HL-60/S4 (cell line): ENCODE data around the gene ANGPTL2.
"Not testable (repeated sequence)": the region's sequence is repeated elsewhere in the genome, so short reads cannot be mapped to it uniquely, and the experiment has no call there.

Source experiments
- in situ Hi-C: fragments of 300-500 bp; cut with MboI; formaldehyde crosslinking; loops from 2 replicates; pipeline ENCODE4 v1.14.3; 2022; ENCODE audit warnings: low sequenced_read_pairs

The ANGPTL2 gene, protein sequence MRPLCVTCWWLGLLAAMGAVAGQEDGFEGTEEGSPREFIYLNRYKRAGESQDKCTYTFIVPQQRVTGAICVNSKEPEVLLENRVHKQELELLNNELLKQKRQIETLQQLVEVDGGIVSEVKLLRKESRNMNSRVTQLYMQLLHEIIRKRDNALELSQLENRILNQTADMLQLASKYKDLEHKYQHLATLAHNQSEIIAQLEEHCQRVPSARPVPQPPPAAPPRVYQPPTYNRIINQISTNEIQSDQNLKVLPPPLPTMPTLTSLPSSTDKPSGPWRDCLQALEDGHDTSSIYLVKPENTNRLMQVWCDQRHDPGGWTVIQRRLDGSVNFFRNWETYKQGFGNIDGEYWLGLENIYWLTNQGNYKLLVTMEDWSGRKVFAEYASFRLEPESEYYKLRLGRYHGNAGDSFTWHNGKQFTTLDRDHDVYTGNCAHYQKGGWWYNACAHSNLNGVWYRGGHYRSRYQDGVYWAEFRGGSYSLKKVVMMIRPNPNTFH

DNA sequence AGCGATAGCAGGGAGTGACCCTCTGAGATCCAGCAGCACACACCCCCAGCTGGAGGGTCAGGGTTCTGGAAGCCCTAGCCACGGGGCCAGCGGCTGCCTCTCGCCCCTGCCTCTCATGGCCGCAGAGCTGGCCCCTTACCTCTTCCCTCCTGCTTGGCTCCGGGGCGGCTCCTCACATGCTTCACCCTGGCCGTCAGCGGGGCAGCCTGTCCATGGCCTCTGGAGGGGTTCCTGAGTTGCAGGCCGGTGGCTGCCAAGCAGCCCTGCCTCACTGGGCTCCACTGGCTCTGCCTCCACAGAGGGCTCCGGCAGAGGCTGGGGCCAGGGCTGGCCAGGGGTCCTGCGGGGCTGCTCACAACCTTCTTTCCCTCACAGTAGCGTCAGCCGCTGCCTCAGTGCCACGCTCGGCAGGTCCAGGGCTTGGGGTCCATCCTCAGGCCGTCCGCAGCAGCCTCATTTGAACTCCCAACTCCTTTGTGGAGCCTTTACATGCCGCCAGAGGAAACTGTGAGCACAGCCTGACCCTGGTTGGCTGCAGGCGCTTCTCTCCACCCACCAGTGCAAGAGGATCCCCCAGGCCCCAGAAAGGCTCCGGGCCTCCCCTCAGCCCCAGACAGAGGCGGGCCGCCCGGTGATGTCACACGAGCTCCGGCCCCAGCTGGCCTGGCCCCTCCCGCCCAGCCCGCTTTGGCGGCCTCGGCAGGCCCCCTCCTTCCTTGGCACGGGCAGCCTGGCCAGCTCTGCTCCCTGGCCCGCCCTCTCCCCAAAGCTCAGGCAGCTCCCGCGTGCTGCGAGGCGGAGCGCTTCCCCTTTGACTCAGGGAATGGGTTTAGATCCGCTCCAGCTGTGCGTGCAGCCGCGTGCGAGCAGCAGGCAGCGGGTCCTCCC, at the start of gene ANGPTL2:
Gene ANGPTL2 (minus strand): TSS at position 460 of the 888 bp plus-strand sequence. CDS start 13,904 bp downstream, outside the sequence.
- in situ Hi-C loops, result no loop called here

DNA sequence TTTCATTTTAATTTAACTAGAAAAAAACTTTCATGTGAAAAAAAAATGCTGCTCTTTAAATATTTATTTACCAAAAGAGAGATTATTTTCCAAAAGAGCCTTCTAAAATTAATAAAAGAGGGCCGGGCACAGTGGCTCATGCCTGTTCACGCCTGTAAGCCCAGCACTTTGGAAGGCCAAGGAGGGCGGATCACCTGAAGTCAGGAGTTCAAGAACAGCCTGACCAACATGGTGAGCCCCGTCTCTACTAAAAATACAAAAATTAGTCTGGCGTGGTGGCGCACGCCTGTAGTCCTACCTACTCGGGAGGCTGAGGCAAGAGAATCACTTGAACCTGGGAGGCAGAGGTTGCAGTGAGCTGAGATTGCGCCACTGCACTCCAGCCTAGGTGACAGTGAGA, 48.9 kb upstream of the ANGPTL2 start:
- in situ Hi-C loops, result not testable (repeated sequence)

DNA sequence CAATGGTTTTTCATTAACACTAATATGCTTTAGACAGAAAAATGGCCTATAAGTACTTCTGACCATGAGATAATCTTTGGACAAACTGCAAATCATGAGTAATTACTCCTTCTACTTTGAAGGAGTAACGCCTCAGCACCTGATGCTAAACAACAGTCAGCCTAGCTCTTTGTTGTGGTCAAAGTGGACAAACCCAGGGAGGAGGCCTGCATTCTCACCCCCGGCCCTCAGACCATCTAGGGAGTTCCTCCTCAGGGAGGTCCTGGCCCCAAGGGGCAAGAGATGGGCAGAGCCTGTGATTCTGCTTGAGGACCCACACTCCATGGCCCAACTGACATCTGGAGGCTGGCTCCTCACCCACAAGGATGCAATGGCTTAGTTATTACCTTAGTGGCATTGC, 48.2 kb upstream of the ANGPTL2 start:
- in situ Hi-C loops, result no loop called here

DNA sequence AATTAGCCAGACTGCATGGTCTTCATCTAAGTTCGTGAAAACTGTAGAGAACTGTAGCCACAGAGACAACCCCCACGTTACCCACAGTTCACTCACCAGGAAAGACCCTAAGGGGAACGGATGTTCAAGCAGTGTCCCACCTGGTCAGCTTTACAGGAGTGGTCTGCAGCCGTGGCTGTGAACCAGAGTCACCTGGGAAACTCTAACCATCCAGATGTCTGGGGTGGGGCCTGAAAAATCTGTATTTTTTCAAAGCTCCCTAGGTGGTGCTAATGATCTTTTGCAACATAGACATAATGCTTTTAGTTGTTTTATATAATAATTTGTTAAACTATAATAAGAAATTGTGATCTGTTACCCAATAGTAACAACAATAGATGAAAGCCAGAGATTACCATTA, 47.7 kb upstream of the ANGPTL2 start:
- in situ Hi-C loops, result no loop called here

DNA sequence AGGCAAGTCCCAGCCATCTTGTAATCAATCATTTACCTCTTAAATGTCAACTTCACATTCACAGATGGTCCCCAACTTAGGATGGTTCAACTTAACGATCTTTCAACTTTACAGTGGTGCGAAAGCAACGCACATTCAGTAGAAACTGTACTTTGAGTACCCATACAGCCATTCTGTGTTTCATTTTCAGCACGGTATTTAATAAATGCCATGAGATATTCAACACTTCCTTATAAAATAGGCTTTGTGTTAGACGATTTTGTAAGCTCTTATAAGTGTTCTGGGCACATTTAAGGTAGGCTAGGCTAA, 47.1 kb upstream of the ANGPTL2 start:
- in situ Hi-C loops, result no loop called here

DNA sequence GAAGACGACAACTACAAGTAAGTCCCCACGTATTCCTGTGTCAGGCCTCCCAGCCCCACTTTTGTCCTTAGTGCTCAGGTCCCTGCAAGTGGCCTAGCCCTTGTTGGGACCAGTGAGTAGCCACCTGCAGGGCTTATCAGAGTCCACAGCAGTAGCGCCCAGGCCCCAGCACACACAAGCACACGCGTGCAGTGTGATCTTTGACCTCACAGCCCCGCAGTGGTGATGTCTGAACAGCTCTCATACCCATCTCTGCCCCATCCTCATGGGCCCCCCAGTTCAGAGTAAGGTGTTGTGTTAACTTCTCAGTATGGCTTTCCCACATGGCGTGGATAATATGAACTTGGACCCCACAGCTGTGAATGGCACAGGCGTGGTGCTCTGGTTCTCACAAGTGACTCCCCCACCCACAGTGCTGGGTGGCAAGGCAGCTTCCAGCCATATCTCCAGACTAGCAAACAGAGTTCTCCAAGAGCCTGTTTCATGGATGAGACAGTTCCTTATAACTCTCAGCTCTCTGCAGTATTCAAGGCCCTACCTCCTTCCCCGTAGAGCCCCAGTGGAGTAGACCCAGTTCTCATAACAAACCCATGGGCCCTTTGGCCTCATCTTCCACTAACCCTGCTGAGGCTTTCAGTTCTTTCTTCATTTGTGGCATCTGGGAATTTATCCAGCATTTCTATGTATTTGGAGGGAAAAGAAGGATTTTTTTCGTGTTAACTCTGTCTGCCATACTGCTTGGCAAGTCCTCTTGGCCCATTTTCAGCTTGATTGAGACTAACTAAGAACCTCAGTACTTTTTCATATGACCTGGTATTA, 46.5 kb upstream of the ANGPTL2 start:
- in situ Hi-C loops, result no loop called here

DNA sequence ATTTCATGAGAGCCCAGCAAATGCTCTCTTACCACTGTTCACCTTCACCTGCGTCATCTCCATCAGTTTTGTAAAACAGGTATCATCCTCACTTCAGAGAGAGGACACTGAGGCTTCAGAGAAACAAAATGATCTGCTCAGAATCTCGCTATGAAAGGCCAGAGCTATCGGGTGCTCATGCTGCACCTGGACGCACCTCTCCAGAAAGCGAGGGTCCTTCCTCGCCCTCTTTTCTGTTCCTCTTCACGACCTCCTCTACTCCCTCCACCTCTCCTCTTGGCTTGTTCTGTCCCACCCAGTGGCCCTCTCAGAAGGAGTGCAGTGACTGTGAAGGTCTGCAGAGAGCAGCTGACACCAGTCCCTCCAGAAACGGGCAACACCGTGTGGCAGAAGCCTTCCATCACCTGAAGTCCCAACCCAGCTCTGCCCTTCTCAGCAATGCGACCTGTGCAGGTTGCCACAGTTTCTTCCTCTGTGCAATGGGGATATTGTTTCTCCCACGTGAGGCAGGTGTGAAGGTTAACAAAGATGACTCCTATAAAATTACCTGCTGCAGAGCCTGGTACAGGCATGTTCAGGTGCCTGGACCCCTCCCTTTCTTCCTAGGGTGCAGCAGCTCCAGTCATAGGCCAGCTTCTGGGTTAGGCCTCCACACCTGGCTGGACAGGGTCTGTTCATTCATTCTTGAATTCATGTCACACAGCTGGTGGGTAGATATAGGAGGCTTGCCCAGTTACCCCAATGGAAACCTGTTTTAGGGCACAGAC, 45.3 kb upstream of the ANGPTL2 start:
- in situ Hi-C loops, result no loop called here

DNA sequence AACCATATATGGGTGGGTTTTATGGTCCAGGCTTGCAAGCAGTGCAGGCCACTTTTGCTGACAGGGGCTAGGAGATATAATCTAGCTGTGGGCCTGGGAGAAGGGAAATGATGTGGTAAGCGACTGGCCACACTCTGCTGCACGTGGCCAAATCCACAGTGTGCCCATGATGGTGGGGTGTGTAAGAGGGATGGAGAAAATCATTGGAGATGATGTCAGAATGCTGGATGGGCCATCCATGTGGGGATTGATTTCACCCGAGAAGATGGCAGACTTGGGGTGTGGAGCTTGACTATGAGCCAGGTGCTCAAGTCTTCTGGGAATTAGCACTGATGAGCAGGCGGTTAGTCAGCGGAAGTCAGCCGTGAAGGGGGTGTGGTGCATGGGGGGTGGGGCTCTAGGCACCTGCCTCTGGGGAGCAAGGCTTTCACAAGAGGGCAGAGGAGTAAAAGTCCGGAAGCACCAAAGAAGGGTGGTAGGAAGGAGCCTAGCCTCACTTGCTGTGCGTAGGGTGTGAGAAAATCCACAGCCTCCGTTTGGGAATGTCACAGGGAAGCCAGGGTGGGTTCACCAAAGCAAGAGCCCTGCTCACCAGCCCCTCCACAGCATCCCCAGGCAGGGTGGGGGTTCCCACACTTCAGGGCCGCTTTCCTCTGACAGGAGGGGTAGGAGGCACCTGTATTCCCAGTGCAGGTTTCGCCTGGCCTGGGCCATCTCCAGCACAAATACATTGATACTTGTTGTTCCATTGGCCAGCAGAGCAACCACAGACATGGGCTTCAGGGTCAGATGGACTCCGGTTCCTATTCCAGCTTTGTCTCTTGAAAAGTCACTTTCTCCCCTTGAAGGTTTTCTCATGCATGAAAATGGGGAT, 44.5 kb upstream of the ANGPTL2 start:
- in situ Hi-C loops, result no loop called here

DNA sequence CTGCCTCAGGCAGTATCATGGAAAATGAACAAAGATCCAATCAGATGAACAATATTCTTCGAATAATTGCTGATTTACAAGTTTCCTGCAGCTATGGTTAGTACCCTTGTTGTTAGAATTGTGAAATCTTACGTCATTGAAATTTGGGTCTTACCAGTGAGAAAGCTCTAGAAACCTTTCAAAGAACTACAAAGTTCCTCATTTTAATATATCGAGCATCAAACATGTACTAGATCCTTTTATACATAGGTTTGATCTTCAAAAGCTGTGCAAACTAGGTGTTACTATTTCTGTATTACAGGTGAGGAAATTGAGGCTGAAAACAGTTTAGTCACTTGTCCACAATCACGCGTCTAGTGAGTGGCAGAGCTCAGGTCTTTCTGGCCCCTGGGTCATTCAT, 43.7 kb upstream of the ANGPTL2 start:
- in situ Hi-C loops, result no loop called here

DNA sequence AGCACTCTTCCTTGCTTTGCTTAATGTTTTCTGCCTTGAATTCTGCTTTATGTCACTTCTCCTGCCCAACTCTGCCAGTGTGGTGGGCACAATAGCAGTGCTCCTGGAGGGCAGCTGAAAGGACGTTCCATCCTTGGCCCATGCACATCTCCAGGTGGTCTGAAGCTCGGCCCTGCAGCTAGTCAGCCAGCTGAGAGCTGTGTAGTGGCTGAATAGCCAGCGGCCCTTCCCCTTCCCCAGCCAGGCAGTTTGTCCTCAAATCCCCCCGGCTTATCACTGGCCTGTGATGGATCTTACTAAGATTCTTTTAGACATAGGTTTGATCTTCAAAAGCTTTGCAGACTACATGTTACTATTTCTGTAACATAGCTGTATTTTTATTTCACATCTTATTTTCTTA, 42.7 kb upstream of the ANGPTL2 start:
- in situ Hi-C loops, result no loop called here

DNA sequence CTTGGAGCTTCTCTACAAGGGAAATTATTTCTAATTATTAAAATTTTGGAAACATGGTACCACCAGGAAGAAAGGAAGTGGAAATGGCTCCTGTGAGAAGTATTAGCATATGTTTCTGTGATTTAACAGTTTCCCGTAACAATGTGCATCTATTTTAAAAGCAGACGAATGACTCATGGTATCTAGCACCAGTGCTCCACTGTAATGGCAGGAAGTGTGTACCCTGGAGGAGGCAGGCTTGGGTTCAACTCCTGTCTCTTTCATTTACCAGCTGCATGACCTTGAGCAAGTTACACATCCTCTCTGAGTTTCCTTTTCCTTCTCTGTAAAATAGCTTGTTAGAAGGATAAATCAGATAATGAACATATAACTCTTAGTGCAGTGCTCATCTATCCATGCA, 41.0 kb upstream of the ANGPTL2 start:
- in situ Hi-C loops, result no loop called here

DNA sequence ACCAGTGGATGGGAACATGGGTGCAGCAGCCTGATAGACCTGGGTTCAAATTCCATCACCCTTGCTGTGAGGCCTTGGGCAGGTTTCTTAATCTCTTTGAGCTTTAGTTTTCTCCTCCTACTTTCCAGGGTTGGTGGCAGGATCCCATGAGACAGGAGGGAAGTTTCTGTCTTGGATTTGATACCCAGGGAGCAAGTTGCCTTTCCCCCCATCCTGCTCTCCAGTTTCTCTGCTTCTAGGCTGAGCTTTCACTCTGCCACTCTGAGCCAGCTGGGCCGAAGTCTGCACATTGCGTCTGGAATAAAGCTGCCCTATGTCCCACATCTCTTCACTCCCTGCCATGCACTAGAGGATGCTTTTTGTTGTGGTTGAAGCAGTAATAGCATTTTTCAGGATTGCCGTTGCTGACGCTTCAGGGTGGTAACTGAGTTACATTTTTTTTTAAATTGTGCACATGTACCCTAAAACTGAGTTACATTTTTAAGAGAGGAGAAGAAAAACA, 40.5 kb upstream of the ANGPTL2 start:
- in situ Hi-C loops, result no loop called here

DNA sequence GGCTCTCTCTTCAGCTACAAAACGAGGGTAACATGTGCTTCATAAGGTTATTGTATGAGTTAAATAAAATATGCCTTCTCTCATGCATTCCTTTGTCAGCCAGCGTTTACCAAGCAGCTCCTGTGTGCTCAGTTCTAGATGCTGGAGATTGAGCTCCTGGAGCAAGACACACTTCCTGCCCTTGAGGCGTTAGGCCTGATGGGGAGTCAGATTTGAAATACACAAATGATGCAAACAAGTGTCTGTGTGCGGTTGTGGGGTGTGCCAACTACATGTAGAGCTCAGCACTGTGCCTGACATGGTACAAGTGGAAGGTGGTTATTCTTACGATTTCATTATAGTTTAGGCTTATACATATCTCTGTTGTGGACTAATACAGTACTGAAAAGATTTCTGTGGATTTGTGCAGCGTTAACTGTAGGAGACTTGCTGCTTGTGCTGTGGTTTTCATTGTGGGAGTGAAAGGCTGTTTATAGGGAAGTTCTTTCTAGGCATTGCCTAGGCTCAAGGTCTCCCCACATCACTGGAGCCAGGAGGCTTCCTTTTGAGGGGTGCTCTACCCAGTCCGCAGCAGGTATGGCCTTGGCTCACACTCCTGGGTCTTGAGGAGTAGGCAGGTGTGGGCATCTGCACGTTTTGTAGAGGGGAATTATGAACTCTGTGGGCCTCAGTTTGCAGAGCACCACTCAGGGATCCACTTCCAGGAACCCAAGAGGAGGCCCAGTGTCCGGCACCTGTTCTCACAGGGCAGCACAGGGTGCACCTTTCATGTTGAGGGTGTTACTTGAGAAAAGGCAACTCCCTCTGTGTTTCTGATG, 39.8 kb upstream of the ANGPTL2 start:
- in situ Hi-C loops, result no loop called here

DNA sequence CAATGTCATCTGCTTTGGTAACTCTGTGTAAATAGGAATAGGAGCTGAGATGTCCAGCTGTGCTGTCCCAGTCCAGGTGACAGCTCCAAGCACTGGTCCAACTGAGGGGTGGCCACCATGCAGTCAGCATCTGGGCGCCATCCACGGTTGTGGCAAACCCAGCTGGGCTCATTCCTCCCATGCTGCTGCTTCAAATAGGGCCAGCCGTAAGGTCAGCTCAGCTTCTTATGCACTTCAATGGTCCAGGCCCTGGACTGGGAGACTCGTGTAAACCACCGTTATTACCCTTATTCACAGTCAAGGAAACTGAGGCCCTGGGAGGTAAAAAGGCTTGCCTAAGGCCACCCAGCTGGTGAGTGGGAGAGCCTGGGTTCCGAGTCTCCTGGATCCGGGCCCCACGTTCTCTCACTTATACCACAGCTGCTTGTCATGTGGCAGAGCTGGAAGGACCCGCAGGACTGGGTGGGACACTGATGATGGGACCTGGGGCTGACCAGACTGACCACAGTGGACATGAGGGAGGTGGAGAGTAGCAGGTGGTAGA, 38.7 kb upstream of the ANGPTL2 start:
- in situ Hi-C loops, result no loop called here

DNA sequence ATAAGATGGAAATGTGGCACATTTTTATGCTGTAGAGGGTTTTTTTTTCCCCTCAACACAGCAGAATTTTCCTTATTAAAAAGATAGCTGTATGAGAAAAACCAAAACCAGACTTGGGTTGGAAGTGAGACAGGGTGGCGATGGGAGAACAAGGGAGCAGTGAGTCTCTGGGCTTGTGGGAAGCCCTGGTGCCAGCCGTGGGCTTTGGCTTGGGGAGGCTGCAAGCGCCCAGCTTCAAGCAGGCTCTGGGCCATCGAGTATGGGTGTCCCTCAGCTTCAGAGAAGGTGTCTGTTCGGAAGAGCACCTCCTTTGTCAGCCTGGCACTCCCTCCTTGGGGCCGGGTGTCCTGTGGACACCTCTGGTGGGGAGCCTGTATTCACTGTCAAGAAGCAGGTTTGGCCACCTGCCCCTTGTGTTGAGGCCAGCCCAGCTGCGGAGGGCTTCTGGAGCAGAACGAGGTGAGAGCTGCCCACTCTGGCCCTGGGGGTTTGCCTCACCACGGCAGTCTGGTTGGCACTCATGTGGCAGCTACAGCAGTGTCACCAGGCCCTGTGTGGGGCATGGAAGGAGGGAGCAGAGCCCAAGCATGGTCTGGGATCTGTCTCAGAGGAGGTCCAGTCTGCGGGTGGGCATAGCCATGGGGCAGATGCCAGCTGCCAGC, 37.6 kb upstream of the ANGPTL2 start:
- in situ Hi-C loops, result no loop called here

DNA sequence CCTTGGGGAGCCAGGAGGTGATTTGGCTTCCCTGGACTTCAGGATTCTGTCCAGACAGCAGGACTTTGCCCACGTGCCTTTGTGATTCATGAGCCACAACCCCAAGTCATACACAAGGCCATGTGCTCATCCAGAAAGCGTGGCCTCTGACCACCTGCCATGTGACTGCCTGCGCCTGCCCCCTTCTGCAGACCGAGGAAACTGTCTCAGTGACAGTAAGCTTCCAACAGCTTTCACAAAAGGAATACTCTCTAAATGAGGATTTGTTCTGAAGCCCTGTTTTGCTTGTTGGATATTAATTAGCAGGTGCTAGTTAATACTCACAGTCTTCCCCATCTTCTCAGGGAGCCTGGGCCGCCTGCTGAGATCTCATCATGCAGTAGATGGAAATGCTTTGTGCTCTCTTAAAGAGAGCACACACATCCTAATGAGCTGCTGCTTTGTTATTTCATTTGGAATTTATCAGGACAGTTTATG, 36.9 kb upstream of the ANGPTL2 start:
- in situ Hi-C loops, result no loop called here

DNA sequence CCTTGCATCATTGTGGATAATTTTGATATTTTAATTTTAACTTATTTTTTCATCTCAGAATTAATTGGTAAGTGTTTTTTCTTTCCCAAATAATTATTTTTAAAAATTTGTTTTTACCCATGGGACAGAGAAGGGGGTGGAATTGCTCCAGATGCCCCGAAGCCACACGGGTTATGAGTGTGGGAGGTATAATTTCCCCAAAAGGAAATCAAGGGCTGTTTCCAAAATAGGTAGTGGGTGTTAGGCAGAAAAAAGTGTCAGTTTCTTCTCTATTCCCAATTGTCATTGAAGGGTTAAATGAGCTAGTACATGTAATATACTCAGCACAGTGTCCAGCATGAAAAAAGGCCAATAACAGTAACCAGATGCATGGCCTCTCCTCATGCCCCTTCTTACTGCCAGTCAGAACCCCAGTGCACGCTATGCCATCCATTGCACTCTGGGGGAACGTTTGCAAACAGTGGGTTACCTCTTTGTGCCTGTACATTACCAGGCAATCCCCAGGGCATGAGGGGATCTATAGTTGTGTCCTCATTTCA, 36.4 kb upstream of the ANGPTL2 start:
- in situ Hi-C loops, result no loop called here
